Stimulated activated CD4-positive, alpha-beta T cell treated with anti-CD3 and anti-CD28 coated beads, Interleukin-12 subunit alpha, Interleukin-12 subunit beta, amount 100 ng/mL, for 48 hours (primary cell): ENCODE results near the gene ZNF516.

Source experiments
- DNase-seq, 3 donors: peaks; one replicate each; pipeline ENCODE4 v3.0.0-alpha.2; 2020; ENCODE audit warnings: low read depth in 2 of 3, low spot score in 1 of 3

ZNF516 gene

GRCh38 chr18:76404345-76404831 lies 90.7 kb downstream of the ZNF516 start:
- DNase-seq: no peak

- DNase-seq: no peak
Measured at GRCh38 chr18:76402026-76402990, 92.7 kb downstream of the ZNF516 start.

- DNase-seq: no peak
Measured at GRCh38 chr18:76401498-76401897, 93.5 kb downstream of the ZNF516 start.

GRCh38 chr18:76399613-76400391 lies 95.2 kb downstream of the ZNF516 start:
- no peak for DNase-seq

- DNase-seq: peak; percentile 64 to 83 (median 68)
Measured at GRCh38 chr18:76398896-76399612, 96.0 kb downstream of the ZNF516 start.

GRCh38 chr18:76398295-76398694 lies 96.7 kb downstream of the ZNF516 start:
- DNase-seq: no peak

- no peak for DNase-seq
Measured at GRCh38 chr18:76397631-76398030, 97.4 kb downstream of the ZNF516 start.

- no peak for DNase-seq
Measured at GRCh38 chr18:76396792-76397191, 98.2 kb downstream of the ZNF516 start.

GRCh38 chr18:76395609-76396008 lies 99.4 kb downstream of the ZNF516 start:
- DNase-seq: no peak

- DNase-seq: no peak
Measured at GRCh38 chr18:76394780-76395476, 100.1 kb downstream of the ZNF516 start.

GRCh38 chr18:76392349-76392748 lies 102.7 kb downstream of the ZNF516 start:
- DNase-seq: no peak

- no peak for DNase-seq
Measured at GRCh38 chr18:76391746-76392145, 103.3 kb downstream of the ZNF516 start.

- no peak for DNase-seq
Measured at GRCh38 chr18:76391038-76391437, 104.0 kb downstream of the ZNF516 start.

- DNase-seq: no peak
Measured at GRCh38 chr18:76390452-76391035, 104.5 kb downstream of the ZNF516 start.

- no peak for DNase-seq
Measured at GRCh38 chr18:76389716-76390115, 105.3 kb downstream of the ZNF516 start.

- no peak for DNase-seq
Measured at GRCh38 chr18:76388891-76389423, 106.1 kb downstream of the ZNF516 start.

- no peak for DNase-seq
Measured at GRCh38 chr18:76388261-76388660, 106.8 kb downstream of the ZNF516 start.

GRCh38 chr18:76387608-76388007 lies 107.4 kb downstream of the ZNF516 start:
- DNase-seq: no peak

- no peak for DNase-seq
Measured at GRCh38 chr18:76386886-76387285, 108.2 kb downstream of the ZNF516 start.

- no peak for DNase-seq
Measured at GRCh38 chr18:76386071-76386470, 109.0 kb downstream of the ZNF516 start.
